ENCODE results near the gene UBQLN3.

DNA sequence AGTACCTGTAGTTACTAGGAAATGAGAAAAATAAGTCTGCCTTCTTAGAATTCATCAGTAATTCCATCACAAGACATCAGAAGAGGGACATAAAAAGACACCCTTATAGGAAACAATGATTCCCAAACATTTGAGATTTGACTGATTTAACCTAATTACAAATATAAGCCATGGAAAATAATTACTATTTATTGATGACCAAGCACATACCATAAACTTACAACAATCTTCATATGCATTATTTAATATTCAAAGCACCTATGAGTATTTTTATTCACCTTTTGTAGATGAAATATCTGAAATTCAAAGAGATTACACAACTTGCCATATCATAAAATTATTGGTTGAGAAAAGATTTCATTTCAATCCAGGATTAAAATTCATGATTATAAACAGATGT, 35.8 kb downstream of the UBQLN3 start:
- TF ChIP-seq, protein P1, sequence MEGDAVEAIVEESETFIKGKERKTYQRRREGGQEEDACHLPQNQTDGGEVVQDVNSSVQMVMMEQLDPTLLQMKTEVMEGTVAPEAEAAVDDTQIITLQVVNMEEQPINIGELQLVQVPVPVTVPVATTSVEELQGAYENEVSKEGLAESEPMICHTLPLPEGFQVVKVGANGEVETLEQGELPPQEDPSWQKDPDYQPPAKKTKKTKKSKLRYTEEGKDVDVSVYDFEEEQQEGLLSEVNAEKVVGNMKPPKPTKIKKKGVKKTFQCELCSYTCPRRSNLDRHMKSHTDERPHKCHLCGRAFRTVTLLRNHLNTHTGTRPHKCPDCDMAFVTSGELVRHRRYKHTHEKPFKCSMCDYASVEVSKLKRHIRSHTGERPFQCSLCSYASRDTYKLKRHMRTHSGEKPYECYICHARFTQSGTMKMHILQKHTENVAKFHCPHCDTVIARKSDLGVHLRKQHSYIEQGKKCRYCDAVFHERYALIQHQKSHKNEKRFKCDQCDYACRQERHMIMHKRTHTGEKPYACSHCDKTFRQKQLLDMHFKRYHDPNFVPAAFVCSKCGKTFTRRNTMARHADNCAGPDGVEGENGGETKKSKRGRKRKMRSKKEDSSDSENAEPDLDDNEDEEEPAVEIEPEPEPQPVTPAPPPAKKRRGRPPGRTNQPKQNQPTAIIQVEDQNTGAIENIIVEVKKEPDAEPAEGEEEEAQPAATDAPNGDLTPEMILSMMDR (IDR thresholded peaks at IDR 0.05), result no peak
- TF ChIP-seq POLR2A (IDR thresholded peaks at IDR 0.05), result no peak

Measured in esophagus squamous epithelium (tissue), 4 donors.